Mesenteric fat pad (tissue), 1 donor: ENCODE data around the gene C2orf68. TPM values are rescaled to one million over a fixed set of nuclear protein-coding genes. Genes with fewer than 3 reads are reported as not detected.
"Not testable (repeated sequence)": the region's sequence is repeated elsewhere in the genome, so short reads cannot be mapped to it uniquely, and the experiment has no call there.

Experiments used
- DNase-seq: peaks from one replicate; pipeline ENCODE4 v3.0.0-alpha.2; 2020; ENCODE audit warnings: low spot score
- total RNA-seq: library from RNA; stranded (reverse); fragmentation: NEBNext Ultra II Directional; extraction: Animal tissue kit (Norgen Biotek cat#: 25700); gene quantifications from one replicate; pipeline ENCODE4 v1.2.1, GENCODE V29; 2021
- donor health status: DM: yes; HTN: yes; CAD: no.

Gene C2orf68
- total RNA-seq, 1 donor from 2014 or later: 26.3 TPM

GRCh38 chr2:85600235-85600575 is 11.7 kb downstream of the C2orf68 start:
- DNase-seq: no peak

- no peak for DNase-seq
Measured at GRCh38 chr2:85599468-85600234, 12.2 kb downstream of the C2orf68 start.

- no peak for DNase-seq
Measured at GRCh38 chr2:85598594-85599340, 13.1 kb downstream of the C2orf68 start.

- no peak for DNase-seq
Measured at GRCh38 chr2:85597241-85597640, 14.6 kb downstream of the C2orf68 start.

- DNase-seq: no peak
Measured at GRCh38 chr2:85596486-85597143, 15.3 kb downstream of the C2orf68 start.

- no peak for DNase-seq
Measured at GRCh38 chr2:85596026-85596333, 15.9 kb downstream of the C2orf68 start.

- DNase-seq: peak; percentile 98
Measured at GRCh38 chr2:85595301-85596025, 16.4 kb downstream of the C2orf68 start, which contains the start of gene RNF181. Gene RNF181, plus strand, starts transcription at chr2:85595745. Its CDS starts 19 bp downstream, at chr2:85595764.

GRCh38 chr2:85594715-85595300 is 17.1 kb downstream of the C2orf68 start:
- no peak for DNase-seq

GRCh38 chr2:85593023-85593422 is 18.8 kb downstream of the C2orf68 start:
- DNase-seq: no peak

GRCh38 chr2:85592299-85592698 is 19.6 kb downstream of the C2orf68 start:
- not testable (repeated sequence) for DNase-seq

- DNase-seq: no peak
Measured at GRCh38 chr2:85591563-85591962, 20.3 kb downstream of the C2orf68 start.

GRCh38 chr2:85590950-85591349 is 20.9 kb downstream of the C2orf68 start:
- no peak for DNase-seq

- no peak for DNase-seq
Measured at GRCh38 chr2:85589982-85590791, 21.7 kb downstream of the C2orf68 start.

GRCh38 chr2:85589181-85589580 is 22.7 kb downstream of the C2orf68 start:
- DNase-seq: no peak

- DNase-seq: no peak
Measured at GRCh38 chr2:85588645-85589044, 23.2 kb downstream of the C2orf68 start.

- DNase-seq: no peak
Measured at GRCh38 chr2:85588236-85588635, 23.6 kb downstream of the C2orf68 start.

GRCh38 chr2:85585781-85586105 is 26.1 kb downstream of the C2orf68 start:
- DNase-seq: no peak

GRCh38 chr2:85584857-85585780 is 26.7 kb downstream of the C2orf68 start:
- DNase-seq: no peak

GRCh38 chr2:85584354-85584856 is 27.5 kb downstream of the C2orf68 start, which contains the start of gene VAMP5:
Gene VAMP5, plus strand, starts transcription at chr2:85584431. Its CDS starts 60 bp downstream, at chr2:85584491.
- DNase-seq: no peak
